CD4-positive, CD25-positive, alpha-beta regulatory T cell (primary cell): Measurements from ENCODE around the gene TRDN. TPM values are rescaled to one million over a fixed set of nuclear protein-coding genes. Genes with fewer than 3 reads are reported as not detected.

ENCODE experiments used
- ATAC-seq, 2 donors: fragments of 150-1000 bp; cut with Tn5 transposase; one replicate each; pipeline ENCODE4 v1.10.0; 2021; ENCODE audit warnings: low read depth in 2 of 2, moderate number of reproducible peaks in 2 of 2, moderate library complexity in 1 of 2
- DNase-seq, 3 donors: peaks; one replicate each; pipeline versions ENCODE4 v3.0.0 to v3.0.0-alpha.2; 2012 to 2022; ENCODE audit warnings: mixed read lengths in 1 of 3
- H3K27ac ChIP-seq: one replicate; pipeline ENCODE4 v1.7.0; 2013; ENCODE audit warnings: mild to moderate bottlenecking, low read length; ENCODE audit not compliant: insufficient read depth, poor library complexity, severe bottlenecking
- H3K27me3 ChIP-seq: one replicate; pipeline ENCODE4 v1.7.0; 2013; ENCODE audit warnings: low read length; ENCODE audit not compliant: control insufficient read depth, insufficient read depth
- H3K36me3 ChIP-seq: one replicate; pipeline ENCODE4 v1.7.0; 2013; ENCODE audit warnings: mild to moderate bottlenecking, low read length, moderate library complexity; ENCODE audit not compliant: control insufficient read depth, insufficient read depth
- H3K4me1 ChIP-seq: 2 replicates; pipeline ENCODE4 v1.7.0; 2013; ENCODE audit warnings: mild to moderate bottlenecking, low read length; ENCODE audit not compliant: insufficient read depth, control insufficient read depth, poor library complexity, severe bottlenecking
- H3K4me3 ChIP-seq: one replicate; pipeline ENCODE4 v1.7.0; 2013; ENCODE audit warnings: low read depth, mild to moderate bottlenecking, low read length, moderate library complexity
- H3K9me3 ChIP-seq, 2 experiments: 1 replicate in 1 of 2; 2 replicates in 1 of 2; pipeline ENCODE4 v1.7.0; 2013; ENCODE audit warnings: low read length in 2 of 2, mild to moderate bottlenecking in 1 of 2, moderate library complexity in 1 of 2; ENCODE audit not compliant: control insufficient read depth in 2 of 2
- H3K27ac Mint-ChIP-seq, 3 donors: one replicate each; pipeline ENCODE4 v1.8.0; 2020 to 2022; ENCODE audit warnings: mild to moderate bottlenecking in 3 of 3, mixed read lengths in 3 of 3, moderate library complexity in 2 of 3
- H3K27me3 Mint-ChIP-seq: one replicate; pipeline ENCODE4 v1.8.0; 2022; ENCODE audit warnings: mild to moderate bottlenecking, mixed read lengths
- H3K36me3 Mint-ChIP-seq: one replicate; pipeline ENCODE4 v1.8.0; 2020; ENCODE audit warnings: mixed read lengths
- H3K4me1 Mint-ChIP-seq, 4 donors: one replicate each; pipeline ENCODE4 v1.8.0; 2020 to 2022; ENCODE audit warnings: mixed read lengths in 4 of 4, mild to moderate bottlenecking in 1 of 4
- H3K4me3 Mint-ChIP-seq, 4 donors: one replicate each; pipeline ENCODE4 v1.8.0; 2020 to 2022; ENCODE audit warnings: mild to moderate bottlenecking in 4 of 4, mixed read lengths in 4 of 4, moderate library complexity in 3 of 4
- H3K9me3 Mint-ChIP-seq, 7 donors: one replicate each; pipeline ENCODE4 v1.8.0; 2020 to 2022; ENCODE audit warnings: mixed read lengths in 7 of 7, mild to moderate bottlenecking in 3 of 7, moderate library complexity in 2 of 7
- polyA plus RNA-seq, 4 donors: library from polyadenylated mRNA; unstranded; fragments of 300-500 nt; fragmentation: Illumina TruSeq; gene quantifications; one replicate each; pipeline ENCODE4 v1.2.3, GENCODE V29; 2021
- total RNA-seq: library from RNA; stranded (reverse); gene quantifications from one replicate; pipeline ENCODE4 v1.2.3, GENCODE V29; 2022

The TRDN gene
- total and polyA plus RNA-seq, 5 donors from 2014 or later = not detected

- H3K27me3 ChIP-seq = no peaks in the 10 kb centered on the region
- no peaks in the 10 kb centered on the region for H3K36me3 ChIP-seq
- no peaks in the 10 kb centered on the region for H3K27me3 Mint-ChIP-seq
- H3K27ac Mint-ChIP-seq = no peak overlapping the region
- DNase-seq (no peak), ATAC-seq (no peak)
- H3K4me1 ChIP-seq = no peaks in the 10 kb centered on the region
- no peak overlapping the region for H3K27ac ChIP-seq
- H3K9me3 Mint-ChIP-seq = peaks cover 0 to 2% (median 0%) of the 10 kb centered on the region in 7 donors
- H3K36me3 Mint-ChIP-seq = no peaks in the 10 kb centered on the region
- no peak overlapping the region for H3K4me3 Mint-ChIP-seq
- no peak overlapping the region for H3K4me3 ChIP-seq
- no peaks in the 10 kb centered on the region for H3K9me3 ChIP-seq
- no peaks in the 10 kb centered on the region for H3K4me1 Mint-ChIP-seq
Observed at GRCh38 chr6:123380257-123380656, 256.5 kb downstream of the TRDN start.

- no peaks in the 10 kb centered on the region for H3K27me3 Mint-ChIP-seq
- ATAC-seq (no peak), DNase-seq (no peak)
- peaks cover 0 to 4% (median 0%) of the 10 kb centered on the region in 7 donors for H3K9me3 Mint-ChIP-seq
- Histone ChIP-seq H3K4me3 (no peak overlapping the region), H3K9me3 (no peaks in the 10 kb centered on the region), H3K4me1 (no peaks in the 10 kb centered on the region), H3K36me3 (no peaks in the 10 kb centered on the region), H3K27ac (no peak overlapping the region), H3K27me3 (no peaks in the 10 kb centered on the region)
- no peaks in the 10 kb centered on the region for H3K4me1 Mint-ChIP-seq
- H3K36me3 Mint-ChIP-seq = no peaks in the 10 kb centered on the region
- no peak overlapping the region for H3K27ac Mint-ChIP-seq
- H3K4me3 Mint-ChIP-seq = no peak overlapping the region
Observed at GRCh38 chr6:123372737-123373136, 264.0 kb downstream of the TRDN start.

- no peak for ATAC-seq
- Mint-ChIP-seq H3K27me3 (no peaks in the 10 kb centered on the region), H3K36me3 (no peaks in the 10 kb centered on the region), H3K4me1 (no peaks in the 10 kb centered on the region), H3K4me3 (no peak overlapping the region), H3K27ac (no peak overlapping the region), H3K9me3 (peaks cover 1 to 14% (median 8%) of the 10 kb centered on the region in 7 donors)
- Histone ChIP-seq H3K4me1 (no peaks in the 10 kb centered on the region), H3K36me3 (no peaks in the 10 kb centered on the region), H3K27me3 (no peaks in the 10 kb centered on the region), H3K9me3 (peaks cover 0 to under 1% of the 10 kb centered on the region in 2 experiments), H3K27ac (no peak overlapping the region), H3K4me3 (no peak overlapping the region)
- DNase-seq = no peak
Observed at GRCh38 chr6:123363912-123364311, 272.8 kb downstream of the TRDN start.

- Histone ChIP-seq H3K36me3 (no peaks in the 10 kb centered on the region), H3K4me3 (no peak overlapping the region), H3K27ac (no peak overlapping the region), H3K27me3 (no peaks in the 10 kb centered on the region), H3K9me3 (peaks cover 0 to 8% of the 10 kb centered on the region in 2 experiments), H3K4me1 (no peaks in the 10 kb centered on the region)
- no peak overlapping the region for H3K4me3 Mint-ChIP-seq
- no peak for DNase-seq
- H3K36me3 Mint-ChIP-seq = no peaks in the 10 kb centered on the region
- H3K4me1 Mint-ChIP-seq = no peaks in the 10 kb centered on the region
- peaks cover 1 to 16% (median 9%) of the 10 kb centered on the region in 7 donors for H3K9me3 Mint-ChIP-seq
- no peaks in the 10 kb centered on the region for H3K27me3 Mint-ChIP-seq
- no peak for ATAC-seq
- no peak overlapping the region for H3K27ac Mint-ChIP-seq
Observed at GRCh38 chr6:123360359-123360758, 276.4 kb downstream of the TRDN start.

- no peak overlapping the region for H3K27ac ChIP-seq
- H3K4me3 ChIP-seq = no peak overlapping the region
- Mint-ChIP-seq H3K4me1 (no peaks in the 10 kb centered on the region), H3K9me3 (peaks cover 0 to 2% (median 0%) of the 10 kb centered on the region in 7 donors), H3K4me3 (no peak overlapping the region), H3K27me3 (no peaks in the 10 kb centered on the region), H3K36me3 (no peaks in the 10 kb centered on the region), H3K27ac (no peak overlapping the region)
- no peaks in the 10 kb centered on the region for H3K9me3 ChIP-seq
- no peak for DNase-seq
- H3K36me3 ChIP-seq = no peaks in the 10 kb centered on the region
- no peaks in the 10 kb centered on the region for H3K4me1 ChIP-seq
- H3K27me3 ChIP-seq = no peaks in the 10 kb centered on the region
- ATAC-seq = no peak
Observed at GRCh38 chr6:123352705-123353104, 284.0 kb downstream of the TRDN start.

GRCh38 chr6:123352279-123352678 lies 284.5 kb downstream of the TRDN start:
- Histone ChIP-seq H3K4me1 (no peaks in the 10 kb centered on the region), H3K4me3 (no peak overlapping the region), H3K9me3 (no peaks in the 10 kb centered on the region), H3K27ac (no peak overlapping the region), H3K27me3 (no peaks in the 10 kb centered on the region), H3K36me3 (no peaks in the 10 kb centered on the region)
- ATAC-seq = no peak
- no peak overlapping the region for H3K4me3 Mint-ChIP-seq
- no peaks in the 10 kb centered on the region for H3K27me3 Mint-ChIP-seq
- DNase-seq = no peak
- peaks cover 0 to 2% (median 0%) of the 10 kb centered on the region in 7 donors for H3K9me3 Mint-ChIP-seq
- H3K27ac Mint-ChIP-seq = no peak overlapping the region
- H3K36me3 Mint-ChIP-seq = no peaks in the 10 kb centered on the region
- no peaks in the 10 kb centered on the region for H3K4me1 Mint-ChIP-seq

GRCh38 chr6:123343836-123344235 lies 292.9 kb downstream of the TRDN start:
- no peaks in the 10 kb centered on the region for H3K4me1 ChIP-seq
- no peak overlapping the region for H3K27ac ChIP-seq
- H3K4me3 ChIP-seq = no peak overlapping the region
- Mint-ChIP-seq H3K4me3 (no peak overlapping the region), H3K36me3 (no peaks in the 10 kb centered on the region), H3K27me3 (no peaks in the 10 kb centered on the region), H3K4me1 (no peaks in the 10 kb centered on the region), H3K9me3 (peaks cover 0 to 2% (median 0%) of the 10 kb centered on the region in 7 donors), H3K27ac (no peak overlapping the region)
- H3K27me3 ChIP-seq = no peaks in the 10 kb centered on the region
- H3K36me3 ChIP-seq = no peaks in the 10 kb centered on the region
- no peak for ATAC-seq
- no peaks in the 10 kb centered on the region for H3K9me3 ChIP-seq
- DNase-seq = no peak

GRCh38 chr6:123338394-123338793 lies 298.4 kb downstream of the TRDN start:
- no peaks in the 10 kb centered on the region for H3K27me3 ChIP-seq
- no peak overlapping the region for H3K4me3 ChIP-seq
- H3K4me1 Mint-ChIP-seq = no peaks in the 10 kb centered on the region
- no peaks in the 10 kb centered on the region for H3K4me1 ChIP-seq
- H3K27ac Mint-ChIP-seq = peak overlapping the region in 1 of 3 donors; percentile 48
- no peaks in the 10 kb centered on the region for H3K36me3 ChIP-seq
- peaks cover 0 to 1% (median 0%) of the 10 kb centered on the region in 7 donors for H3K9me3 Mint-ChIP-seq
- H3K9me3 ChIP-seq = no peaks in the 10 kb centered on the region
- no peaks in the 10 kb centered on the region for H3K36me3 Mint-ChIP-seq
- DNase-seq (no peak), ATAC-seq (no peak)
- H3K27ac ChIP-seq = no peak overlapping the region
- no peak overlapping the region for H3K4me3 Mint-ChIP-seq
- no peaks in the 10 kb centered on the region for H3K27me3 Mint-ChIP-seq
